Fibroblast of lung (primary cell): ENCODE results near the gene UNC5A. TPM values are rescaled to one million over a fixed set of nuclear protein-coding genes. Genes with fewer than 3 reads are reported as not detected.

Experiments
- DNase-seq, 2 donors: peaks; one replicate each; pipeline versions ENCODE4 v3.0.0 to v3.0.0-alpha.2; 2010; ENCODE audit warnings: low read depth in 2 of 2
- H2AFZ ChIP-seq: 2 replicates; pipeline ENCODE4 v1.5.1; 2012; ENCODE audit warnings: low read length, control low read depth, inconsistent platforms
- H3K27ac ChIP-seq: 2 replicates; pipeline ENCODE4 v1.5.1; 2011; ENCODE audit warnings: low read length, control low read depth; ENCODE audit not compliant: insufficient read depth
- H3K27me3 ChIP-seq: 2 replicates; pipeline ENCODE4 v1.5.1; 2011; ENCODE audit warnings: mild to moderate bottlenecking, low read length; ENCODE audit not compliant: control insufficient read depth, insufficient read depth
- H3K36me3 ChIP-seq: 2 replicates; pipeline ENCODE4 v1.5.1; 2011; ENCODE audit warnings: low read length; ENCODE audit not compliant: control insufficient read depth, insufficient read depth
- H3K4me1 ChIP-seq: 2 replicates; pipeline ENCODE4 v1.5.1; 2011; ENCODE audit warnings: low read length; ENCODE audit not compliant: control insufficient read depth, insufficient read depth; ENCODE audit errors: extremely low read depth
- H3K4me2 ChIP-seq: 2 replicates; pipeline ENCODE4 v1.5.1; 2011; ENCODE audit warnings: low read length, control low read depth; ENCODE audit not compliant: insufficient read depth; ENCODE audit errors: extremely low read depth
- H3K4me3 ChIP-seq, 4 experiments: fragments of 200-600 bp in 1 of 4; sonication (generic) in 1 of 4; replicated peaks in 1 of 4; 2 replicates each; pipeline ENCODE4 v1.5.1; 2011 to 2016; ENCODE audit warnings: low read length in 4 of 4, low read depth in 3 of 4, mild to moderate bottlenecking in 3 of 4, control low read depth in 2 of 4, inconsistent platforms in 1 of 4, mixed read lengths in 1 of 4; ENCODE audit not compliant: insufficient read depth in 1 of 4; ENCODE audit errors: control extremely low read depth in 1 of 4
- H3K79me2 ChIP-seq: 2 replicates; pipeline ENCODE4 v1.5.1; 2012; ENCODE audit warnings: mild to moderate bottlenecking, low read length, inconsistent platforms; ENCODE audit not compliant: control insufficient read depth, insufficient read depth
- H3K9ac ChIP-seq: 2 replicates; pipeline ENCODE4 v1.5.1; 2011; ENCODE audit warnings: mild to moderate bottlenecking, low read length, control low read depth; ENCODE audit not compliant: insufficient read depth
- H3K9me3 ChIP-seq: 2 replicates; pipeline ENCODE4 v1.5.1; 2012; ENCODE audit warnings: low read depth, low read length; ENCODE audit not compliant: control insufficient read depth, insufficient read depth
- H4K20me1 ChIP-seq: 2 replicates; pipeline ENCODE4 v1.5.1; 2011; ENCODE audit warnings: low read length; ENCODE audit not compliant: control insufficient read depth, insufficient read depth; ENCODE audit errors: extremely low read depth
- EZH2 ChIP-seq: IDR thresholded peaks from 2 replicates; pipeline ENCODE4 v1.5.1; 2012; ENCODE audit warnings: low read length, control low read depth, mild to moderate bottlenecking; ENCODE audit errors: missing control alignments
- polyA minus RNA-seq: library from RNA; depleted of rRNA, polyadenylated mRNA; stranded (reverse); fragments of >200 nt; gene quantifications from 2 replicates; pipeline ENCODE4 v1.2.3, GENCODE V29; 2011; ENCODE audit warnings: low replicate concordance
- polyA plus RNA-seq, 2 donors: library from polyadenylated mRNA; depleted of rRNA in 1 of 2; stranded (reverse) in 1 of 2; unstranded in 1 of 2; fragments of >200 nt; gene quantifications; 2 replicates each; pipeline ENCODE4 v1.2.1, GENCODE V29; 2011 to 2012; ENCODE audit warnings: missing spikeins in 1 of 2
- total RNA-seq: library from RNA; depleted of rRNA; stranded (reverse); fragments of >200 nt; gene quantifications from 2 replicates; pipeline ENCODE4 v1.2.1, GENCODE V29; 2014
- TF ChIP-seq, protein P1 (sequence below), 2 donors: IDR thresholded peaks in 1 of 2; conservative IDR thresholded peaks in 1 of 2; 1 replicate in 1 of 2; 2 replicates in 1 of 2; pipeline ENCODE4 v1.5.1; 2011 to 2012; ENCODE audit warnings: low read length in 2 of 2, control low read depth in 1 of 2, inconsistent platforms in 1 of 2, low read depth in 1 of 2, mild to moderate bottlenecking in 1 of 2

The UNC5A gene
- total RNA-seq, result not detected in 2 replicates
- polyA plus RNA-seq, result 0.01 TPM in 1 of 2 replicates, not detected in the other
- not detected in 2 replicates for polyA plus RNA-seq (2012)
- not detected in 2 replicates for polyA minus RNA-seq

DNA sequence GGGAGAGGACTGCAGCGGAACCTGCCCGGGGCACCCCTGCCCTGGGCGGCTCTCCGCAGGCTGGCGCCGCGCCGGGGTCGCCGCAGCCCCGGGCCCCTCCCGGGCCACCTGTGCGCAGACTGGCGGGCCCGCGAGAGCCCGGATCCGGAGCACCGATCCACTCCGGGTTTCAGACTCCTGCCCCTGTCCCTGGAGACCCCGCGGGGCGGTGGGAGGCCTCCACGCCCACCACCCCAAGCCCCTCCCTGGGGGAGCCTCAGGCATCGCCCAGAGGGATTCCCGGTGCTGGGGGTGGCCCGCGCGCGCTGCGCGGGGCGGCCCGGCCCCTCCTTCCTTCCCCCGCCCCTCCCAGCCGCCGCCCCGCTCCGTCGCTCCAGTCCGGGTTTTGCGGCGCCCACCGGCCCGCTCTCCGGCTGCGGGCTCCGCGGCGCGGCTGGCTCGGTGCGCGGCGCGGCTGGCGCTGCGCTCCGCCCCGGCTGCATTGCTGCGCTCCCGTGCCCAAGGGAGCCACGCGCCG lies at the start of gene UNC5A:
Gene UNC5A, plus strand, starts transcription at position 479 of the 517 bp plus-strand sequence. CDS start 192 bp downstream, outside the sequence.
- H3K27ac ChIP-seq, result no peak within 1 kb of the TSS
- H3K4me3 ChIP-seq, result peak within 1 kb of the TSS in 1 of 4 experiments; percentile 25
- H3K79me2 ChIP-seq, result no peaks in the 10 kb centered on the region
- no peak within 1 kb of the TSS for H3K9ac ChIP-seq
- peaks cover 24% of the 10 kb centered on the region for H3K27me3 ChIP-seq
- H3K36me3 ChIP-seq, result no peaks in the 10 kb centered on the region
- TF ChIP-seq, protein P1, sequence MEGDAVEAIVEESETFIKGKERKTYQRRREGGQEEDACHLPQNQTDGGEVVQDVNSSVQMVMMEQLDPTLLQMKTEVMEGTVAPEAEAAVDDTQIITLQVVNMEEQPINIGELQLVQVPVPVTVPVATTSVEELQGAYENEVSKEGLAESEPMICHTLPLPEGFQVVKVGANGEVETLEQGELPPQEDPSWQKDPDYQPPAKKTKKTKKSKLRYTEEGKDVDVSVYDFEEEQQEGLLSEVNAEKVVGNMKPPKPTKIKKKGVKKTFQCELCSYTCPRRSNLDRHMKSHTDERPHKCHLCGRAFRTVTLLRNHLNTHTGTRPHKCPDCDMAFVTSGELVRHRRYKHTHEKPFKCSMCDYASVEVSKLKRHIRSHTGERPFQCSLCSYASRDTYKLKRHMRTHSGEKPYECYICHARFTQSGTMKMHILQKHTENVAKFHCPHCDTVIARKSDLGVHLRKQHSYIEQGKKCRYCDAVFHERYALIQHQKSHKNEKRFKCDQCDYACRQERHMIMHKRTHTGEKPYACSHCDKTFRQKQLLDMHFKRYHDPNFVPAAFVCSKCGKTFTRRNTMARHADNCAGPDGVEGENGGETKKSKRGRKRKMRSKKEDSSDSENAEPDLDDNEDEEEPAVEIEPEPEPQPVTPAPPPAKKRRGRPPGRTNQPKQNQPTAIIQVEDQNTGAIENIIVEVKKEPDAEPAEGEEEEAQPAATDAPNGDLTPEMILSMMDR (conservative IDR thresholded peaks at IDR 0.05 in 1 of 2, IDR thresholded peaks at IDR 0.05 in 1 of 2; ENCODE audit: low read depth in 1 of 2, low read length in 2 of 2), result no peak
- TF ChIP-seq EZH2, result no peak
- H4K20me1 ChIP-seq, result no peaks in the 10 kb centered on the region
- DNase-seq, result peak; percentile 20 to 59
- H3K4me1 ChIP-seq, result no peaks in the 10 kb centered on the region
- no peaks in the 10 kb centered on the region for H3K9me3 ChIP-seq
- peak within 1 kb of the TSS; percentile 25 for H3K4me2 ChIP-seq
- no peak within 1 kb of the TSS for H2AFZ ChIP-seq

DNA sequence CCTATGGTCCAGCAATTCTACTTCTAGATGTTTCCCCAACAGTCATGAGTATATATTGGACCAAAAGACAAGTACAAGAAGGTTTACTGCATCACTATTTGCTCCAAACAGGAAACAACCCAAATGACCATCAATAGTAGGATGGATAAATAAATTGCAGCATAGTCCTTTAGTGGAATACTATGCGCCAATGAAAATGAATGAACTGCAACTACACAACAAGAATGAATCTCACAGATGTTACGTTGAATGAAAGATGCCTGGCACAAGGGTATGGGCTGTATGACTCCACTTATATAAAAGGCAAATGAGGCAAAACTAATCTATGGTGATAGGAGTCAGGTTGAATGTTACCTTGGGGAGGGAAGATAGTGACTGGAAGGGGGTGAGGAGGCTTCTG lies 48.6 kb upstream of the UNC5A start:
- no peak overlapping the region for H3K4me2 ChIP-seq
- TF ChIP-seq, protein P1 (conservative IDR thresholded peaks at IDR 0.05 in 1 of 2, IDR thresholded peaks at IDR 0.05 in 1 of 2; ENCODE audit: low read depth in 1 of 2, low read length in 2 of 2), result no peak
- no peak for TF ChIP-seq EZH2
- no peak overlapping the region for H3K27ac ChIP-seq
- no peaks in the 10 kb centered on the region for H3K27me3 ChIP-seq
- H4K20me1 ChIP-seq, result no peaks in the 10 kb centered on the region
- DNase-seq, result no peak
- no peaks in the 10 kb centered on the region for H3K9me3 ChIP-seq
- no peak overlapping the region for H3K4me3 ChIP-seq
- H3K4me1 ChIP-seq, result no peaks in the 10 kb centered on the region
- H3K9ac ChIP-seq, result no peak overlapping the region
- H3K36me3 ChIP-seq, result no peaks in the 10 kb centered on the region
- no peaks in the 10 kb centered on the region for H3K79me2 ChIP-seq
- no peak overlapping the region for H2AFZ ChIP-seq

DNA sequence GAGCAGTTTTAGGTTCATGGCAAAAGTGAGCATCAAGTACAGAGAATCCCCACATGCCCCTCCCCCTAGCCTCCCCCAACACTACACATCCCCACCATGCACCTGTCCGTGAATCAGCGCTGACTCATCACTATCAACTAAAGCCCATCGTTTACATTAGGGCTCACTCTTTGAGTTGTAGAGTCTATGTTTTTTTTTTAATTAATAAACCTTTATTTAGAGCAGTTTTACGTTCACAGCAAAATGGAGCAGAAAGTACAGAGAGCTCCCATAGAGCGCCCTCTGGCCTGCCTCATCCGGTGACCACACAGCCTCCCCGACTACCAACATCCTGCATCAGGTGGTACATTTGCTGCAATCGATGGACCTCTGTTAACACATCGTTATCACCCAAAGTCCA lies 47.9 kb upstream of the UNC5A start:
- H3K27me3 ChIP-seq, result no peaks in the 10 kb centered on the region

More for the DNA sequence above, 47.9 kb upstream of the UNC5A start:
- TF ChIP-seq EZH2, result no peak
- TF ChIP-seq, protein P1 (conservative IDR thresholded peaks at IDR 0.05 in 1 of 2, IDR thresholded peaks at IDR 0.05 in 1 of 2; ENCODE audit: low read depth in 1 of 2, low read length in 2 of 2), result no peak
- DNase-seq, result no peak
- no peak overlapping the region for H2AFZ ChIP-seq
- no peak overlapping the region for H3K27ac ChIP-seq
- H3K4me1 ChIP-seq, result no peaks in the 10 kb centered on the region
- no peak overlapping the region for H3K4me3 ChIP-seq
- H4K20me1 ChIP-seq, result no peaks in the 10 kb centered on the region
- H3K79me2 ChIP-seq, result no peaks in the 10 kb centered on the region
- H3K36me3 ChIP-seq, result no peaks in the 10 kb centered on the region
- no peaks in the 10 kb centered on the region for H3K9me3 ChIP-seq
- no peak overlapping the region for H3K9ac ChIP-seq
- H3K4me2 ChIP-seq, result no peak overlapping the region
